Measurements from ENCODE around the gene SLC43A2. TPM values are rescaled to one million over a fixed set of nuclear protein-coding genes. Genes with fewer than 3 reads are reported as not detected.

The SLC43A2 gene
- total RNA-seq, 1 experiment from 2014 or later = 0.06 TPM

GRCh38 chr17:1568950-1569810 is 59.5 kb downstream of the SLC43A2 start:
- H3K36me3 ChIP-seq (ENCODE audit: insufficient read depth, low read length, poor library complexity, severe bottlenecking) = no peaks in the 10 kb centered on the region
- no peaks in the 10 kb centered on the region for H3K4me1 ChIP-seq (ENCODE audit: insufficient read depth, low read length, poor library complexity, severe bottlenecking)
- no peak overlapping the region for H3K4me3 ChIP-seq (ENCODE audit: low read depth, low read length, poor library complexity, severe bottlenecking)
- H3K27me3 ChIP-seq (replicated peaks; ENCODE audit: insufficient read depth, low read depth, low read length, poor library complexity) = no peaks in the 10 kb centered on the region
- ChIA-PET CTCF (no interaction called here), POLR2A (ENCODE audit: low non-redundant PET) (no interaction called here)
- H3K27ac ChIP-seq (ENCODE audit: low read depth, low read length, poor library complexity, severe bottlenecking) = no peak overlapping the region
- no peak for TF ChIP-seq EZH2 (IDR thresholded peaks at IDR 0.05; ENCODE audit: borderline replicate concordance, low read depth, low read length, poor library complexity, severe bottlenecking)
- no peak for TF ChIP-seq CTCF (conservative IDR thresholded peaks at IDR 0.05; ENCODE audit: low read depth, low read length)
- no peak for DNase-seq (ENCODE audit: low spot score)
- intact Hi-C loops (cut with micrococcal nuclease; ENCODE audit: unreplicated experiment) = no loop called here
- no peaks in the 10 kb centered on the region for H3K9me3 ChIP-seq (ENCODE audit: low read depth, low read length, poor library complexity, severe bottlenecking)
- no TSS peak for BruUV-seq (replicated peaks)

GRCh38 chr17:1566505-1567199 is 62.0 kb downstream of the SLC43A2 start:
- Histone ChIP-seq H3K9me3 (ENCODE audit: low read depth, low read length, poor library complexity, severe bottlenecking) (no peaks in the 10 kb centered on the region), H3K27me3 (replicated peaks; ENCODE audit: insufficient read depth, low read depth, low read length, poor library complexity) (no peaks in the 10 kb centered on the region), H3K4me1 (ENCODE audit: insufficient read depth, low read length, poor library complexity, severe bottlenecking) (no peaks in the 10 kb centered on the region), H3K4me3 (ENCODE audit: low read depth, low read length, poor library complexity, severe bottlenecking) (no peak overlapping the region), H3K27ac (ENCODE audit: low read depth, low read length, poor library complexity, severe bottlenecking) (no peak overlapping the region), H3K36me3 (ENCODE audit: insufficient read depth, low read length, poor library complexity, severe bottlenecking) (no peaks in the 10 kb centered on the region)
- BruUV-seq (replicated peaks) = no TSS peak
- DNase-seq (ENCODE audit: low spot score) = no peak
- ChIA-PET CTCF (interaction anchor here (0.7 kb wide), 1 partner anchor 158 kb away, joined by 4 read pairs; the partner anchor contains the start of gene WDR81), POLR2A (ENCODE audit: low non-redundant PET) (no interaction called here)
- intact Hi-C loops (cut with micrococcal nuclease; ENCODE audit: unreplicated experiment) = no loop called here
- no peak for TF ChIP-seq CTCF (conservative IDR thresholded peaks at IDR 0.05; ENCODE audit: low read depth, low read length)

GRCh38 chr17:1565877-1566276 is 62.8 kb downstream of the SLC43A2 start:
- POLR2A ChIA-PET (ENCODE audit: low non-redundant PET) = no interaction called here
- no peak overlapping the region for H3K27ac ChIP-seq (ENCODE audit: low read depth, low read length, poor library complexity, severe bottlenecking)
- no peak for TF ChIP-seq EZH2 (IDR thresholded peaks at IDR 0.05; ENCODE audit: borderline replicate concordance, low read depth, low read length, poor library complexity, severe bottlenecking)
- TF ChIP-seq CTCF (conservative IDR thresholded peaks at IDR 0.05; ENCODE audit: low read depth, low read length) = no peak
- no peak overlapping the region for H3K4me3 ChIP-seq (ENCODE audit: low read depth, low read length, poor library complexity, severe bottlenecking)
- H3K9me3 ChIP-seq (ENCODE audit: low read depth, low read length, poor library complexity, severe bottlenecking) = no peaks in the 10 kb centered on the region
- H3K27me3 ChIP-seq (replicated peaks; ENCODE audit: insufficient read depth, low read depth, low read length, poor library complexity) = no peaks in the 10 kb centered on the region
- intact Hi-C loops (cut with micrococcal nuclease; ENCODE audit: unreplicated experiment) = no loop called here
- BruUV-seq (replicated peaks) = no TSS peak
- CTCF ChIA-PET = no interaction called here
- peaks cover 6% of the 10 kb centered on the region for H3K4me1 ChIP-seq (ENCODE audit: insufficient read depth, low read length, poor library complexity, severe bottlenecking)
- H3K36me3 ChIP-seq (ENCODE audit: insufficient read depth, low read length, poor library complexity, severe bottlenecking) = no peaks in the 10 kb centered on the region
- DNase-seq (ENCODE audit: low spot score) = no peak

Data from A673 (cell line).